Right ventricle myocardium inferior (tissue), 1 donor: ENCODE data around the gene TBC1D14. TPM values are rescaled to one million over a fixed set of nuclear protein-coding genes. Genes with fewer than 3 reads are reported as not detected.
A peak's percentile ranks its signal among the peaks of the same experiment; 100 is the strongest.

Source experiments
- ATAC-seq: fragments of 200-7000 bp; cut with Tn5 transposase; one replicate; pipeline ENCODE4 v1.9.1; 2020; ENCODE audit warnings: mild to moderate bottlenecking, moderate library complexity
- DNase-seq: peaks from one replicate; pipeline ENCODE4 v3.0.0; 2021; ENCODE audit errors: missing footprints
- intact Hi-C: fragments of 100-400 bp; cut with DNase I; formaldehyde crosslinking; loops from one replicate; pipeline ENCODE4 v1.11.0; 2022
- total RNA-seq: library from RNA; stranded (reverse); fragmentation: NEBNext Ultra II Directional; extraction: Animal tissue kit (Norgen Biotek cat#: 25700); gene quantifications from one replicate; pipeline ENCODE4 v1.2.1, GENCODE V29; 2021
- donor health status: DM: no; HTN: yes; CAD: no; lungs with severe emphysema.

TBC1D14 gene
- total RNA-seq, 1 donor from 2014 or later: 36.1 TPM

- ATAC-seq (no peak), DNase-seq (no peak)
- intact Hi-C loops: no loop called here
These were observed 91.6 kb downstream of the TBC1D14 start for GRCh38 chr4:7001271-7001670.

- intact Hi-C loops: no loop called here
These were observed 92.7 kb downstream of the TBC1D14 start for GRCh38 chr4:7002336-7002735.

GRCh38 chr4:7003176-7003878 lies 93.7 kb downstream of the TBC1D14 start:
- DNase-seq (no peak), ATAC-seq (no peak)
- intact Hi-C loops: no loop called here

More at GRCh38 chr4:7002336-7002735, 92.7 kb downstream of the TBC1D14 start:
- ATAC-seq (no peak), DNase-seq (no peak)

- ATAC-seq (no peak), DNase-seq (no peak)
- intact Hi-C loops: no loop called here
These were observed 94.2 kb downstream of the TBC1D14 start for GRCh38 chr4:7003879-7004240.

GRCh38 chr4:7004331-7004730 lies 94.7 kb downstream of the TBC1D14 start:
- DNase-seq: no peak
- intact Hi-C loops: no loop called here
- no peak for ATAC-seq

- DNase-seq (no peak), ATAC-seq (no peak)
- intact Hi-C loops: no loop called here
These were observed 95.9 kb downstream of the TBC1D14 start for GRCh38 chr4:7005571-7005970.

GRCh38 chr4:7006411-7006810 lies 96.8 kb downstream of the TBC1D14 start:
- DNase-seq: no peak
- no peak for ATAC-seq
- intact Hi-C loops: no loop called here

- no peak for ATAC-seq
- no peak for DNase-seq
- intact Hi-C loops: no loop called here
These were observed 97.7 kb downstream of the TBC1D14 start for GRCh38 chr4:7007142-7007907.

GRCh38 chr4:7007944-7008343 lies 98.3 kb downstream of the TBC1D14 start:
- DNase-seq: no peak
- intact Hi-C loops: no loop called here
- ATAC-seq: no peak

- ATAC-seq (peak; percentile 37), DNase-seq (no peak)
- intact Hi-C loops: no loop called here
These were observed 99.9 kb downstream of the TBC1D14 start for GRCh38 chr4:7009564-7009963.

GRCh38 chr4:7013175-7013574 lies 103.5 kb downstream of the TBC1D14 start:
- intact Hi-C loops: no loop called here
- ATAC-seq: no peak
- DNase-seq: no peak

- intact Hi-C loops: no loop called here
- DNase-seq (no peak), ATAC-seq (no peak)
These were observed 105.2 kb downstream of the TBC1D14 start for GRCh38 chr4:7014815-7015214.

GRCh38 chr4:7015383-7016035 lies 105.9 kb downstream of the TBC1D14 start:
- DNase-seq (no peak), ATAC-seq (no peak)
- intact Hi-C loops: no loop called here

- peak; percentile 40 for ATAC-seq
- intact Hi-C loops: no loop called here
- no peak for DNase-seq
These were observed 106.5 kb downstream of the TBC1D14 start for GRCh38 chr4:7016086-7016485.

- intact Hi-C loops: no loop called here
- ATAC-seq (no peak), DNase-seq (no peak)
These were observed 106.9 kb downstream of the TBC1D14 start for GRCh38 chr4:7016512-7016911.

- ATAC-seq (no peak), DNase-seq (no peak)
- intact Hi-C loops: loop anchor here (1.0 kb wide), 1 partner anchor 27 kb away; no protein-coding TSS in a partner anchor
These were observed 107.9 kb downstream of the TBC1D14 start for GRCh38 chr4:7017446-7018048.

GRCh38 chr4:7018281-7018680 lies 108.7 kb downstream of the TBC1D14 start:
- intact Hi-C loops: no loop called here
- DNase-seq (no peak), ATAC-seq (no peak)

GRCh38 chr4:7019367-7019766 lies 109.7 kb downstream of the TBC1D14 start:
- intact Hi-C loops: no loop called here
- DNase-seq: no peak
- no peak for ATAC-seq

- DNase-seq (peak; percentile 51), ATAC-seq (no peak)
- intact Hi-C loops: no loop called here
These were observed 110.7 kb downstream of the TBC1D14 start for GRCh38 chr4:7020290-7020689.

- peak; percentile 34 for DNase-seq
- ATAC-seq: no peak
These were observed 111.2 kb downstream of the TBC1D14 start for GRCh38 chr4:7020856-7021255.

More at GRCh38 chr4:7020856-7021255, 111.2 kb downstream of the TBC1D14 start:
- intact Hi-C loops: no loop called here
